HUDEP-2 (cell line): ENCODE results near the gene WDR18.

Experiments
- DNase-seq, 76 experiments: peaks; one replicate each; lab custom pipeline; 2025; ENCODE audit not compliant: unreplicated experiment in 76 of 76; lab: John Stamatoyannopoulos, UW

WDR18 gene

GRCh38 chr19:1038978-1039645, 55.0 kb downstream of the WDR18 start:
- no peak for DNase-seq

DNA sequence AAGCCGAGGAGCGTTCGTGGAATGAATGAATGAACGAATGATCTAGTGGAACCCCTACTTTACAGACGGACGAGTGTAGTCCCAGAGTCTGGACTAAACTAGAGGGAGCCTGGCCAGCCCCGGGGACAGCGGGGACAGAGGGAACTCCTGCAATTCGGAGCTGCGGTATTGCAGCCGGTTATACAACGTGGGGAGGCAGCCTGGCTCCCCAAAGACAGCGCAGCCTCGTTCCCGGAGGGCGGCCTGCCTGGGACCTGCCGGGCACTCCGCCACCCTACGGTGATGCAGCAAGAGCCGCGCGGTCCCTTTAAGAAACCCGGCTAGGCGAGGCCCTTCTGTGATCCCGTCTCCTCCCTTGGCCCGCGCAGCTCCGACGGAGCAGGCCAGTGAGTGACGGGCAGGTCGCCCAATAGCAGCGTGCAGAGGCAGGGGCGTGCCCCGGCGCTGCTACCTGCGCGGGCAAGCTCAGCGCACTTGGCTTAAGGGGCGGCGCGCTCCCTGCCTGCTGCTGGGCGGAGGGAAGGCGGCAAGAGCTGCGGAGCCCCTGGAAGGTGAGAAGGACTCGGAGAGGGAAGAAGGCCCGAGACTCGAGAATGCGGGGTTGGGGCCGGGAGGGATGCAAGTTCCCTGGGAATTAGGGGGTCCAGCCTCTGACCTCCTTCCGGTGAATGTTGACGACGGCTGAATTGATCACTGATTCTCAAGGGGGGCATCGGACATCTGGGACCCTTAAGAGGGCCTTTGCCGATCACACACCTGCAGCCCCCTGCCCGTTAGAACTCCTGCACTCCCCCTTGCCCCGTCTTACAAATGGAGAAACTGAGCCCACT, 55.7 kb downstream of the WDR18 start, which contains the start of gene ABCA7:
ABCA7 (plus strand) TSS at position 462 of the 830 bp plus-strand sequence. CDS start 1,255 bp downstream, outside the sequence.
- DNase-seq = peak; percentile 75 to 100 (median 99)

- DNase-seq = peak; percentile 86 to 99 (median 96)
These were observed 56.5 kb downstream of the WDR18 start for GRCh38 chr19:1040476-1041271.

GRCh38 chr19:1041272-1041834, 57.2 kb downstream of the WDR18 start:
- DNase-seq = no peak

GRCh38 chr19:1041835-1042685, 57.9 kb downstream of the WDR18 start:
- no peak for DNase-seq

DNA sequence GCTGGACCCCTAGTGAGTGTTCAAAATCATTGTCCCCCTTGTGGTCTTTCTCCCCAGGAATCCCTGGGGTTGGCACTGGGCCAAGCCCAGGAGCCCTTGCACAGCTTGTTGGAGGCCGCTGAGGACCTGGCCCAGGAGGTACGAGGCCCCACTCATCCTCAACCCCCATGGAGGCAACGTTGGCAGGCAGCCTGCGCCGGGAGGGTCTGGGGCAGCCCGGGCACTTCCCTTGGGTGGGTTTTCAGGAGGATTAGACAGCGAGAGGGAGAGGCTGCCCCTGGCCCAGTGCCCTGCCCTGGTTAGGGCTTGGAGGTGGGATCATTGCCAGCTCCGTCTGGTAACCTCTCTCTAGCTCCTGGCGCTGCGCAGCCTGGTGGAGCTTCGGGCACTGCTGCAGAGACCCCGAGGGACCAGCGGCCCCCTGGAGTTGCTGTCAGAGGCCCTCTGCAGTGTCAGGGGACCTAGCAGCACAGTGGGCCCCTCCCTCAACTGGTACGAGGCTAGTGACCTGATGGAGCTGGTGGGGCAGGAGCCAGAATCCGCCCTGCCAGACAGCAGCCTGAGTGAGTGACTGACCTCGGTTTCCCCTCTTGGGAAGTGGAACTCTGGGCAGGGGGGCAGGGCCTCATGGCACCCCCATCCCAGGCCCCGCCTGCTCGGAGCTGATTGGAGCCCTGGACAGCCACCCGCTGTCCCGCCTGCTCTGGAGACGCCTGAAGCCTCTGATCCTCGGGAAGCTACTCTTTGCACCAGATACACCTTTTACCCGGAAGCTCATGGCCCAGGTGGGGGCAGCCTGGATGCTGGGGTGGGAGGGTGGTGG, 58.8 kb downstream of the WDR18 start:
- no peak for DNase-seq
